Colonic mucosa (tissue), 4 donors: ENCODE measurements around the gene EMX2. TPM values are rescaled to one million over a fixed set of nuclear protein-coding genes. Genes with fewer than 3 reads are reported as not detected.

Experiments
- DNase-seq: peaks from one replicate; pipeline ENCODE4 v3.0.0-alpha.2; 2020
- H3K27ac ChIP-seq: fragments of 200-600 bp; one replicate; pipeline ENCODE4 v1.8.0; 2021
- H3K27me3 ChIP-seq: fragments of 200-600 bp; one replicate; pipeline ENCODE4 v1.8.0; 2021
- H3K36me3 ChIP-seq: fragments of 200-600 bp; one replicate; pipeline ENCODE4 v1.8.0; 2021
- H3K4me1 ChIP-seq: fragments of 200-600 bp; one replicate; pipeline ENCODE4 v1.8.0; 2021; ENCODE audit warnings: mild to moderate bottlenecking
- H3K4me3 ChIP-seq: fragments of 200-600 bp; one replicate; pipeline ENCODE4 v1.8.0; 2021
- H3K9ac ChIP-seq, 2 donors: one replicate each; pipeline ENCODE4 v1.7.0; 2013; ENCODE audit warnings: control low read depth in 2 of 2, low read depth in 2 of 2, low read length in 2 of 2
- H3K9me3 ChIP-seq: fragments of 200-600 bp; one replicate; pipeline ENCODE4 v1.8.0; 2021
- intact Hi-C: fragments of 100-400 bp; cut with DNase I; formaldehyde crosslinking; loops from one replicate; pipeline ENCODE4 v1.14.1; 2022
- total RNA-seq, 2 donors: library from RNA; stranded (reverse); fragmentation: NEBNext Ultra II Directional in 1 of 2; extraction: Animal tissue kit (Norgen Biotek cat#: 25700) in 1 of 2; gene quantifications; one replicate each; pipeline ENCODE4 v1.2.1, GENCODE V29; 2021
- TF ChIP-seq, protein P1 (sequence below): fragments of 200-600 bp; IDR thresholded peaks from one replicate; pipeline ENCODE4 v1.8.0; 2022; ENCODE audit warnings: antibody characterized with exemption, mild to moderate bottlenecking
- donor health status: healthy.
- donor health status: DM: no; HTN: no; CAD: no.
- donor health status: DM: no; HTN: no; CAD: no.

The EMX2 gene
- total RNA-seq, 2 donors from 2014 or later = not detected

DNA sequence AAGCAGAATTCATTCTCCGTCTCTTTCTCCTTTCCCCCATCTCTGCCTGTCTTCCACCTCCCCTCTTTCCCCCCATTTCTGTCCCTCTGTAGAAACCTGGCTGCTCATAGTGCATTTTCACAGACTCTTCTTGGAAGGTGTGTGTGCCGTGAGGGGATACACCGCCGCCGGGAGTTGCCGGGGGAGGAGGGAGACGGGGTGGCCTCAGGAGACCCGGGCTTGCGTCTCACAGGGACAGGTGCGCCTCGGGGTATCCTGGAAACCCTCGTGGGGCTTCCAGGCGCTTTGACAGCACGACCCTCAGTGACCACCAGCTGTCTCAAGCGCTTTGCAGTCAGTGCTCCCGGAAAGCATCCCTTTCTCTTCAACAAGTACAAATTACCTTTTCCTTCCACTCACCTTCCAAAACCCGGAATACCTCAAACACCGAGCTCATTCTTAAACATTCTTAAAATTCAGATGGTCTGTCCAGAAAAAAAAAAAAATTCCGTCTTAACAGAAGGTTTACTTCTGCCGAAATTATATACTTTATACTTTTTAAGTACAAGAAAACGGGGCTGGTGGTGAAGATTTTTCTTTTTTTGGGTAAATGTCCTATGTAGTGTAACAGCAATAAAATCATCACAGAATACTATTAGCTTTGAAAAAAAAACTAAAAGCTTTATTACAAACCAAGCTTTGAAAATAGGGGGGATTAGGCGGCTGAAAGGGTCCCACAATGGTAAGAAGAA lies 8.2 kb downstream of the EMX2 start:
- intact Hi-C loops = no loop called here
- Histone ChIP-seq H3K36me3 (no peaks in the 10 kb centered on the region), H3K27ac (no peak overlapping the region), H3K9ac (no peak overlapping the region), H3K4me1 (no peaks in the 10 kb centered on the region), H3K27me3 (peaks cover 89% of the 10 kb centered on the region), H3K4me3 (no peak overlapping the region), H3K9me3 (no peaks in the 10 kb centered on the region)
- TF ChIP-seq, protein P1, sequence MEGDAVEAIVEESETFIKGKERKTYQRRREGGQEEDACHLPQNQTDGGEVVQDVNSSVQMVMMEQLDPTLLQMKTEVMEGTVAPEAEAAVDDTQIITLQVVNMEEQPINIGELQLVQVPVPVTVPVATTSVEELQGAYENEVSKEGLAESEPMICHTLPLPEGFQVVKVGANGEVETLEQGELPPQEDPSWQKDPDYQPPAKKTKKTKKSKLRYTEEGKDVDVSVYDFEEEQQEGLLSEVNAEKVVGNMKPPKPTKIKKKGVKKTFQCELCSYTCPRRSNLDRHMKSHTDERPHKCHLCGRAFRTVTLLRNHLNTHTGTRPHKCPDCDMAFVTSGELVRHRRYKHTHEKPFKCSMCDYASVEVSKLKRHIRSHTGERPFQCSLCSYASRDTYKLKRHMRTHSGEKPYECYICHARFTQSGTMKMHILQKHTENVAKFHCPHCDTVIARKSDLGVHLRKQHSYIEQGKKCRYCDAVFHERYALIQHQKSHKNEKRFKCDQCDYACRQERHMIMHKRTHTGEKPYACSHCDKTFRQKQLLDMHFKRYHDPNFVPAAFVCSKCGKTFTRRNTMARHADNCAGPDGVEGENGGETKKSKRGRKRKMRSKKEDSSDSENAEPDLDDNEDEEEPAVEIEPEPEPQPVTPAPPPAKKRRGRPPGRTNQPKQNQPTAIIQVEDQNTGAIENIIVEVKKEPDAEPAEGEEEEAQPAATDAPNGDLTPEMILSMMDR = no peak
- DNase-seq = no peak

DNA sequence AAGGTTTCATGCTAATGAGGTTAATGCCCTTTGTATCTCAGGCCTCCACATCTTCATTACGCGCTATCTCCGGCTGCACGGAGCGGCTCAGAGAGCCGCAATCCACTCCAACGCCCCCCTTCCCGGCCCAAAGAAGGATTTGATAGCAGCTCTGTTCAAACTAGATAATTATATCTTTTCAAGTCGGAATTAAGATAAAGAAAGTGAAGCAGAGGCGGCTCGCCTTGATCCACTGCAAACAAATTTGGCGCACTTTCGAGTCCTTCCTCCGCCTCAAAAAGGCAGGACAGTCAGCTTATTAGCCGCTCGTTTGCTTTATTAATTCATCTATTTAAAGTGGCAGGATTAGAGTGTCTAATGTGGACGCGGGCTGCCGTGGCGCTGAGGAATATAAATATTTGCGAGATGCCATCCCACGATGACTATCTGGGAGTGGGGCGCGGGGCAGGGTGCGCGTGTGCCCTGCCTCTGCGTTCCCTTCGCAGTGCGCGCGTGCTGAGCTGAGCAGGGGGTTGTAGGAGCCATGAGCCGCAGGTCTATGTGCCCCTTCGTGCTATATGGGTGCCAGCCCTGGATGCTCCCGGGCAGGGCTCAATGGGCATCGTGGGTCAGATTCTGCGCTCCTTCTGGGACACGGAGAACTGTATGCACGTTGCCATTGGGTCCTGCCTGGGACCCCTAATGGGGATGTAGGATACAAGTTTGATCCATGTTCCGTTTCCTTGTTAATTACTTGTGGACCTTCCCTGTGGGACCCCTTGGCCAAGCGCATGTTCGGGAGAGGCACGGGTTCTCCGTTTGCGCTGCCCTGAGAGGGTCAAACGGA lies 9.0 kb downstream of the EMX2 start:
- H3K4me1 ChIP-seq = no peaks in the 10 kb centered on the region
- no peak for DNase-seq
- no peak overlapping the region for H3K4me3 ChIP-seq
- intact Hi-C loops = no loop called here
- H3K27ac ChIP-seq = no peak overlapping the region
- H3K9me3 ChIP-seq = no peaks in the 10 kb centered on the region
- H3K9ac ChIP-seq = no peak overlapping the region
- H3K27me3 ChIP-seq = peaks cover 81% of the 10 kb centered on the region
- TF ChIP-seq, protein P1 = no peak
- no peaks in the 10 kb centered on the region for H3K36me3 ChIP-seq

DNA sequence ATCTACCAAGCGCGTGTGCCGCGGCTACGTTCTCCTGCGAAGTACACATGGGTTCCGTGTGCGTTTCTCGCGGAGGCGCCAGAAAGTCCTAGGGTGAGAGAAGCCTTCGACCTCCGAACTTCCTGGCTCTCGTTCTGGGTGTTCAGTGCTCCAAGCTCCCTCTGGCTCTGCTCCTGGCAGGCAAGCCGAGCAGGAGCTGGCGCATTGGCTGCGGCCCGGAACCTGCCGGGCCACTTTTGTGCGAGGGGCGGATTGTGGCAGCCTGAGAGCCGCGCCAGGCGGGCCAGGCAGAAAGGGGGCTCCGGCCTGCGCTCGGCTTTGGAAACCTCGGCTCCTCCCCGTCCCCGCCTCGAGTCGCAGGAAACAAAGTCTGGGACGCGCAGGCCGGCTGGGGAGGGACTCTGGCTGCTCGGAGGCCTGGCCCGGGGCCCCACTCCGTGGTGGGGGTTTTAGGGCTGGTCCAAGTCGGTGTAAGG lies 9.6 kb downstream of the EMX2 start:
- H3K4me1 ChIP-seq = no peaks in the 10 kb centered on the region
- TF ChIP-seq, protein P1 = no peak
- H3K36me3 ChIP-seq = no peaks in the 10 kb centered on the region
- H3K27ac ChIP-seq = no peak overlapping the region
- peaks cover 75% of the 10 kb centered on the region for H3K27me3 ChIP-seq
- DNase-seq = no peak
- H3K4me3 ChIP-seq = no peak overlapping the region
- intact Hi-C loops = no loop called here
- no peak overlapping the region for H3K9ac ChIP-seq
- H3K9me3 ChIP-seq = no peaks in the 10 kb centered on the region

DNA sequence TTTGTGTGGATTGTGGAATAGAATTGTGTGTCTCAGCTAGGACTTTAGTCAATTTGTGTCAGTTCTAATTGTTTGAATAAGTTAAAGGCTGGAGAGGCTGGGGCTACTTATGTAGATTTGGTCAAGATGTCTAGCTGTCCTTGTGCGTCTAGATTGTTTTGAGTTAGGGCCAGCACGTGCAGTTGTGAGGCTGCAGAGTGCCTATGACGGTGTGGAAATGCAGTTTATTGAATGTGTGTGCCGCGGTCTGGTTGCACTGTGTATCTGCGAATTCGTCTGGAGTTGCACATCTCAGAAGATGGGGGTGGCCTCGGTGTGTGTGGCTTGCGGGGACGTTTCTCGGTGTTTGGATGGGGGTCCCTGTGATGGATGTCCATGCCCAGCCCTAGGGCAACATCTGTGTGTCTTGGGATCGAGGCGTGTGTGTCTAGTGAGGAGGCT lies 10.2 kb downstream of the EMX2 start:
- TF ChIP-seq, protein P1 = no peak
- H3K4me3 ChIP-seq = no peak overlapping the region
- no peaks in the 10 kb centered on the region for H3K4me1 ChIP-seq
- H3K27me3 ChIP-seq = peaks cover 70% of the 10 kb centered on the region
- no peak overlapping the region for H3K9ac ChIP-seq
- DNase-seq = no peak
- H3K9me3 ChIP-seq = no peaks in the 10 kb centered on the region
- H3K27ac ChIP-seq = no peak overlapping the region
- intact Hi-C loops = no loop called here
- H3K36me3 ChIP-seq = no peaks in the 10 kb centered on the region

DNA sequence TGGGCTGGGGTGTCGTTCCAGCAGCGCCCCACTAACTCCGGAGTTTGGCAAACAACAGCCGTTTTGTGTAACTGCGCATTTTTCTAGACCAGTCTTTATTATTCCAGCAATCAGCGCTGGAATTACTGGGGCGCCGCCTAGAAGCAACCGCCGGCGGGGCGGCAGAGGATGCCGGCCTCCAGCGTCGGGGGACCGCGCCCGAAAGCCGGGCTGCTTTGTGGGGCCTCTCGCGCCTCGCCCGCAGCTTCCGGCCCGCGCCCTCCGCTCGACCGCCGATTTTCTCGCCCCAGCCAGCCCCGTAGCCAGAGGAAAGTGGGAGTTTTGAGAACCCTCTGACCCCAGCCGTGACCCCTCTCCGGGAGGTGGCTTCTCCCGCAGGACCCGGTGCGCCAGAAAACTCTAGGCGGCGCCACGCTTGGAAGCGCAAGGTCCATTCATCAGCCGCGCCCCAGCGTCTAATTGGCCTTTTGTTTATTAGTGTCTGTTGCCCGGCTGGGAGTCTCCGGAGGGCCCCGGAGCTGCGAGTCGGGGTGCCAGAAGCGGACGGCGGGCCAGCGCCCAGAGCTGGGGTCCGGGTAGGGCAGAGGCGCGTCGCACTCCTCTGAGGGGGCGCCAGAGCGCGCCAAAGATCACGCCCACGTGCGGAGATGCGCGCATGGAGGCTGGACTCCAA lies 10.7 kb downstream of the EMX2 start:
- Histone ChIP-seq H3K36me3 (no peaks in the 10 kb centered on the region), H3K4me1 (no peaks in the 10 kb centered on the region), H3K9me3 (no peaks in the 10 kb centered on the region), H3K27ac (no peak overlapping the region), H3K9ac (no peak overlapping the region), H3K4me3 (no peak overlapping the region), H3K27me3 (peaks cover 64% of the 10 kb centered on the region)
- TF ChIP-seq, protein P1 = no peak
- intact Hi-C loops = no loop called here
- DNase-seq = no peak
